B cell (primary cell): Measurements from ENCODE around the gene NCCRP1.

Experiments used
- EZH2 ChIP-seq: IDR thresholded peaks from 2 replicates; pipeline ENCODE4 v1.6.1; 2012; ENCODE audit warnings: borderline replicate concordance, low read depth, mild to moderate bottlenecking, moderate library complexity, low read length; ENCODE audit not compliant: insufficient read depth, poor library complexity, severe bottlenecking
- TF ChIP-seq, protein P1 (sequence below): fragments of 200-600 bp; IDR thresholded peaks from one replicate; pipeline ENCODE4 v1.8.0; 2022; ENCODE audit warnings: antibody characterized with exemption, mild to moderate bottlenecking

DNA sequence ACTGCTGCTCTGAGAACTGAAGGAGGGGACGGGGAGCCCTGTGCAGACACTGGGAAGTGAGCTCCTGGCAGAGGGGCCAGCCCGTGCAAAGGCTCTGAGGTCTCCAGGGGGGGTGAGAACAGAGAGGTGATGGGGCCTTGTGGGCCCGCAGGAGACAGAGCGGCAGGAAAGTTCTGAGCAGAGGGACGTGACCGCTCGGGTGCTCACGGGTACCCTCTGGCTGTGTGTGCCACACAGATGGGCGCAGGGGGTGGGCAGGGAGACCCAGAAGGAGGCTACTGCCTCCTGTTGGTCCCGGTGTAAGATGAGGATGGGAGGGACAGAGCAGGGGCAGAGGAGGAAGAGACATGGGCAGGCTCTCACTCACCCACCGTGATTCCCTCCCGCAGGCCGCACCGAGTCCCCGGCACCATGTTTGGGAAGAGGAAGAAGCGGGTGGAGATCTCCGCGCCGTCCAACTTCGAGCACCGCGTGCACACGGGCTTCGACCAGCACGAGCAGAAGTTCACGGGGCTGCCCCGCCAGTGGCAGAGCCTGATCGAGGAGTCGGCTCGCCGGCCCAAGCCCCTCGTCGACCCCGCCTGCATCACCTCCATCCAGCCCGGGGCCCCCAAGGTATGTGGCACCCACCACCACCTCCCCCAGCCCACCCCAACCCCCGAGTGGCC lies 27.5 kb upstream of the NCCRP1 start:
- TF ChIP-seq, protein P1, sequence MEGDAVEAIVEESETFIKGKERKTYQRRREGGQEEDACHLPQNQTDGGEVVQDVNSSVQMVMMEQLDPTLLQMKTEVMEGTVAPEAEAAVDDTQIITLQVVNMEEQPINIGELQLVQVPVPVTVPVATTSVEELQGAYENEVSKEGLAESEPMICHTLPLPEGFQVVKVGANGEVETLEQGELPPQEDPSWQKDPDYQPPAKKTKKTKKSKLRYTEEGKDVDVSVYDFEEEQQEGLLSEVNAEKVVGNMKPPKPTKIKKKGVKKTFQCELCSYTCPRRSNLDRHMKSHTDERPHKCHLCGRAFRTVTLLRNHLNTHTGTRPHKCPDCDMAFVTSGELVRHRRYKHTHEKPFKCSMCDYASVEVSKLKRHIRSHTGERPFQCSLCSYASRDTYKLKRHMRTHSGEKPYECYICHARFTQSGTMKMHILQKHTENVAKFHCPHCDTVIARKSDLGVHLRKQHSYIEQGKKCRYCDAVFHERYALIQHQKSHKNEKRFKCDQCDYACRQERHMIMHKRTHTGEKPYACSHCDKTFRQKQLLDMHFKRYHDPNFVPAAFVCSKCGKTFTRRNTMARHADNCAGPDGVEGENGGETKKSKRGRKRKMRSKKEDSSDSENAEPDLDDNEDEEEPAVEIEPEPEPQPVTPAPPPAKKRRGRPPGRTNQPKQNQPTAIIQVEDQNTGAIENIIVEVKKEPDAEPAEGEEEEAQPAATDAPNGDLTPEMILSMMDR: no peak
- TF ChIP-seq EZH2: no peak
